Measurements from ENCODE around the gene SLC5A10.
A peak's percentile ranks its signal among the peaks of the same experiment; 100 is the strongest.

Gene SLC5A10

GRCh38 chr17:19013806-19014627 lies 62.1 kb downstream of the SLC5A10 start:
- Histone ChIP-seq H2BK12ac (ENCODE audit: low read length) (no peak overlapping the region), H3K36me3 (replicated peaks in 1 of 2; ENCODE audit: control insufficient read depth in 2 of 2, insufficient read depth in 2 of 2, low read length in 2 of 2) (no peaks in the 10 kb centered on the region), H2AFZ (ENCODE audit: low read length) (no peak overlapping the region), H3K4me1 (ENCODE audit: control insufficient read depth in 2 of 2, insufficient read depth in 1 of 2, low read depth in 1 of 2, low read length in 2 of 2) (peaks cover 0 to 3% of the 10 kb centered on the region in 2 donors), H3K9me3 (replicated peaks in 1 of 2; ENCODE audit: control insufficient read depth in 2 of 2, insufficient read depth in 1 of 2, low read depth in 1 of 2, low read length in 2 of 2) (no peaks in the 10 kb centered on the region), H3K23ac (ENCODE audit: low read depth, low read length, poor library complexity) (no peak overlapping the region), H3K27ac (replicated peaks; ENCODE audit: low read length) (no peak overlapping the region), H2BK120ac (ENCODE audit: low read depth, low read length) (no peak overlapping the region), H3K27me3 (ENCODE audit: control insufficient read depth in 3 of 3, insufficient read depth in 3 of 3, low read depth in 1 of 3, low read length in 3 of 3) (peaks cover 0 to 21% (median 0%) of the 10 kb centered on the region in 3 experiments), H2AK5ac (ENCODE audit: low read depth, low read length) (peak overlapping the region; percentile 73), H2BK5ac (ENCODE audit: low read length) (no peak overlapping the region), H3K4me2 (ENCODE audit: insufficient read depth, low read length, poor library complexity, severe bottlenecking) (no peak overlapping the region), H3K79me1 (ENCODE audit: low read depth, low read length) (no peaks in the 10 kb centered on the region), H3K4ac (ENCODE audit: low read length) (no peak overlapping the region), H4K8ac (ENCODE audit: low read depth, low read length) (no peak overlapping the region), H3K4me3 (ENCODE audit: low read length in 2 of 2) (no peak overlapping the region), H3K18ac (ENCODE audit: low read length) (no peak overlapping the region), H3K9ac (ENCODE audit: low read depth, low read length, poor library complexity) (no peak overlapping the region), H3K14ac (ENCODE audit: low read length) (no peak overlapping the region), H4K91ac (ENCODE audit: low read depth, low read length, poor library complexity) (no peak overlapping the region), H2BK15ac (ENCODE audit: low read length) (peak overlapping the region; percentile 38)
- DNase-seq (ENCODE audit: low spot score) = no peak
- WGBS, 2 donors (ENCODE audit: extremely low coverage in 2 of 2, insufficient read length in 2 of 2, insufficient replicate concordance in 1 of 2) = no CpG with 5 or more reads among the region's 11 CpGs

GRCh38 chr17:19014628-19015215 lies 62.8 kb downstream of the SLC5A10 start:
- Histone ChIP-seq H3K27me3 (ENCODE audit: control insufficient read depth in 3 of 3, insufficient read depth in 3 of 3, low read depth in 1 of 3, low read length in 3 of 3) (peaks cover 0 to 16% (median 0%) of the 10 kb centered on the region in 3 experiments), H3K4me1 (ENCODE audit: control insufficient read depth in 2 of 2, insufficient read depth in 1 of 2, low read depth in 1 of 2, low read length in 2 of 2) (peaks cover 0 to 7% of the 10 kb centered on the region in 2 donors), H2BK5ac (ENCODE audit: low read length) (no peak overlapping the region), H3K9ac (ENCODE audit: low read depth, low read length, poor library complexity) (no peak overlapping the region), H2BK12ac (ENCODE audit: low read length) (no peak overlapping the region), H3K18ac (ENCODE audit: low read length) (no peak overlapping the region), H3K4me2 (ENCODE audit: insufficient read depth, low read length, poor library complexity, severe bottlenecking) (no peak overlapping the region), H3K36me3 (replicated peaks in 1 of 2; ENCODE audit: control insufficient read depth in 2 of 2, insufficient read depth in 2 of 2, low read length in 2 of 2) (no peaks in the 10 kb centered on the region), H3K14ac (ENCODE audit: low read length) (no peak overlapping the region), H4K91ac (ENCODE audit: low read depth, low read length, poor library complexity) (no peak overlapping the region), H3K27ac (replicated peaks; ENCODE audit: low read length) (no peak overlapping the region), H2AFZ (ENCODE audit: low read length) (peak overlapping the region; percentile 45), H3K79me1 (ENCODE audit: low read depth, low read length) (no peaks in the 10 kb centered on the region), H3K9me3 (replicated peaks in 1 of 2; ENCODE audit: control insufficient read depth in 2 of 2, insufficient read depth in 1 of 2, low read depth in 1 of 2, low read length in 2 of 2) (no peaks in the 10 kb centered on the region), H4K8ac (ENCODE audit: low read depth, low read length) (no peak overlapping the region), H3K4ac (ENCODE audit: low read length) (no peak overlapping the region), H2AK5ac (ENCODE audit: low read depth, low read length) (peak overlapping the region; percentile 82), H3K23ac (ENCODE audit: low read depth, low read length, poor library complexity) (no peak overlapping the region), H3K4me3 (ENCODE audit: low read length in 2 of 2) (no peak overlapping the region), H2BK120ac (ENCODE audit: low read depth, low read length) (no peak overlapping the region), H2BK15ac (ENCODE audit: low read length) (no peak overlapping the region)
- no CpG with 5 or more reads among the region's 29 CpGs for WGBS, 2 donors (ENCODE audit: extremely low coverage in 2 of 2, insufficient read length in 2 of 2, insufficient replicate concordance in 1 of 2)
- no peak for DNase-seq (ENCODE audit: low spot score)

GRCh38 chr17:19015428-19015827 lies 63.5 kb downstream of the SLC5A10 start:
- peaks cover 0 to 7% of the 10 kb centered on the region in 2 donors for H3K4me1 ChIP-seq (ENCODE audit: control insufficient read depth in 2 of 2, insufficient read depth in 1 of 2, low read depth in 1 of 2, low read length in 2 of 2)
- WGBS, 2 donors (ENCODE audit: extremely low coverage in 2 of 2, insufficient read length in 2 of 2, insufficient replicate concordance in 1 of 2) = no CpG with 5 or more reads among the region's 7 CpGs
- no peak overlapping the region for H3K4ac ChIP-seq (ENCODE audit: low read length)

GRCh38 chr17:19016297-19016696 lies 64.3 kb downstream of the SLC5A10 start:
- no peak overlapping the region for H3K4me2 ChIP-seq (ENCODE audit: insufficient read depth, low read length, poor library complexity, severe bottlenecking)
- peak overlapping the region; percentile 24 for H3K18ac ChIP-seq (ENCODE audit: low read length)
- H3K36me3 ChIP-seq (replicated peaks in 1 of 2; ENCODE audit: control insufficient read depth in 2 of 2, insufficient read depth in 2 of 2, low read length in 2 of 2) = no peaks in the 10 kb centered on the region
- H2BK12ac ChIP-seq (ENCODE audit: low read length) = peak overlapping the region; percentile 98
- H3K4me3 ChIP-seq (ENCODE audit: low read length in 2 of 2) = no peak overlapping the region
- no peak overlapping the region for H2BK15ac ChIP-seq (ENCODE audit: low read length)
- H3K4ac ChIP-seq (ENCODE audit: low read length) = no peak overlapping the region
- H4K91ac ChIP-seq (ENCODE audit: low read depth, low read length, poor library complexity) = no peak overlapping the region
- H2AK5ac ChIP-seq (ENCODE audit: low read depth, low read length) = peak overlapping the region; percentile 99
- WGBS, 2 donors (ENCODE audit: extremely low coverage in 2 of 2, insufficient read length in 2 of 2, insufficient replicate concordance in 1 of 2) = no CpG with 5 or more reads among the region's 8 CpGs
- no peak overlapping the region for H3K27ac ChIP-seq (replicated peaks; ENCODE audit: low read length)
- no peak for DNase-seq (ENCODE audit: low spot score)
- H3K4me1 ChIP-seq (ENCODE audit: control insufficient read depth in 2 of 2, insufficient read depth in 1 of 2, low read depth in 1 of 2, low read length in 2 of 2) = peaks cover 0 to 7% of the 10 kb centered on the region in 2 donors
- H2BK120ac ChIP-seq (ENCODE audit: low read depth, low read length) = peak overlapping the region; percentile 72
- peak overlapping the region; percentile 66 for H2BK5ac ChIP-seq (ENCODE audit: low read length)
- H2AFZ ChIP-seq (ENCODE audit: low read length) = no peak overlapping the region
- no peak overlapping the region for H3K23ac ChIP-seq (ENCODE audit: low read depth, low read length, poor library complexity)
- peak overlapping the region; percentile 0 for H3K9ac ChIP-seq (ENCODE audit: low read depth, low read length, poor library complexity)
- H3K14ac ChIP-seq (ENCODE audit: low read length) = no peak overlapping the region
- no peaks in the 10 kb centered on the region for H3K9me3 ChIP-seq (replicated peaks in 1 of 2; ENCODE audit: control insufficient read depth in 2 of 2, insufficient read depth in 1 of 2, low read depth in 1 of 2, low read length in 2 of 2)
- no peaks in the 10 kb centered on the region for H3K79me1 ChIP-seq (ENCODE audit: low read depth, low read length)
- peaks cover 0 to 13% (median 0%) of the 10 kb centered on the region in 3 experiments for H3K27me3 ChIP-seq (ENCODE audit: control insufficient read depth in 3 of 3, insufficient read depth in 3 of 3, low read depth in 1 of 3, low read length in 3 of 3)
- H4K8ac ChIP-seq (ENCODE audit: low read depth, low read length) = no peak overlapping the region

More at GRCh38 chr17:19015428-19015827, 63.5 kb downstream of the SLC5A10 start:
- H3K9ac ChIP-seq (ENCODE audit: low read depth, low read length, poor library complexity) = no peak overlapping the region
- no peaks in the 10 kb centered on the region for H3K36me3 ChIP-seq (replicated peaks in 1 of 2; ENCODE audit: control insufficient read depth in 2 of 2, insufficient read depth in 2 of 2, low read length in 2 of 2)
- H2AFZ ChIP-seq (ENCODE audit: low read length) = no peak overlapping the region
- no peak overlapping the region for H2BK5ac ChIP-seq (ENCODE audit: low read length)
- peak overlapping the region; percentile 44 for H3K18ac ChIP-seq (ENCODE audit: low read length)
- H2AK5ac ChIP-seq (ENCODE audit: low read depth, low read length) = peak overlapping the region; percentile 82
- no peak overlapping the region for H3K23ac ChIP-seq (ENCODE audit: low read depth, low read length, poor library complexity)
- H4K91ac ChIP-seq (ENCODE audit: low read depth, low read length, poor library complexity) = no peak overlapping the region
- no peak overlapping the region for H3K27ac ChIP-seq (replicated peaks; ENCODE audit: low read length)
- no peaks in the 10 kb centered on the region for H3K9me3 ChIP-seq (replicated peaks in 1 of 2; ENCODE audit: control insufficient read depth in 2 of 2, insufficient read depth in 1 of 2, low read depth in 1 of 2, low read length in 2 of 2)
- H3K79me1 ChIP-seq (ENCODE audit: low read depth, low read length) = no peaks in the 10 kb centered on the region
- H2BK120ac ChIP-seq (ENCODE audit: low read depth, low read length) = no peak overlapping the region
- no peak overlapping the region for H3K4me2 ChIP-seq (ENCODE audit: insufficient read depth, low read length, poor library complexity, severe bottlenecking)
- H4K8ac ChIP-seq (ENCODE audit: low read depth, low read length) = no peak overlapping the region
- no peak overlapping the region for H2BK12ac ChIP-seq (ENCODE audit: low read length)
- H3K27me3 ChIP-seq (ENCODE audit: control insufficient read depth in 3 of 3, insufficient read depth in 3 of 3, low read depth in 1 of 3, low read length in 3 of 3) = peaks cover 0 to 13% (median 0%) of the 10 kb centered on the region in 3 experiments
- no peak for DNase-seq (ENCODE audit: low spot score)
- H3K14ac ChIP-seq (ENCODE audit: low read length) = peak overlapping the region; percentile 95
- no peak overlapping the region for H3K4me3 ChIP-seq (ENCODE audit: low read length in 2 of 2)
- peak overlapping the region; percentile 54 for H2BK15ac ChIP-seq (ENCODE audit: low read length)

All from neuronal stem cell (in vitro differentiated cells).